ENCODE measurements around the gene GNAI1.
A peak's percentile ranks its signal among the peaks of the same experiment; 100 is the strongest.
"Not testable (repeated sequence)": the region's sequence is repeated elsewhere in the genome, so short reads cannot be mapped to it uniquely, and the experiment has no call there.

Gene GNAI1

DNA sequence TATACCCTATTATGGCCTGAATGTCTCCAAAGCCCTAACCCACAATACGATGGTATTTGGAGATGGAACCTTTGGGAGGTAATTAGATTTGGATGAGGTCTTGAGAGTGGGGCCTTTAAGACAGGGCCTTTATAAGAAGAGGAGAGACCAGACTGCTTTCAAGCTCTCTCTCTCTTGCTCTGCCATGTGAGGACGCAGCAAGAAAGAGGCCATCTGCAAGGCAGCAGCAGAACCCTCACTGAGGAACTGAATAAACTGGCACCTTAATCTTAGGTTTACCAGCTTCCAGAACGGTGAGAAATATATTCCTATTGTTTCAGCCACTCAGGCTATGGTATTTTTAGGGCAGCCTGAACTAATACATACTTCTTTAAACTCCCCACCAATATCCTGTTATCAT lies 2.0 kb upstream of the GNAI1 start:
- DNase-seq (ENCODE audit: low read depth) = no peak

DNA sequence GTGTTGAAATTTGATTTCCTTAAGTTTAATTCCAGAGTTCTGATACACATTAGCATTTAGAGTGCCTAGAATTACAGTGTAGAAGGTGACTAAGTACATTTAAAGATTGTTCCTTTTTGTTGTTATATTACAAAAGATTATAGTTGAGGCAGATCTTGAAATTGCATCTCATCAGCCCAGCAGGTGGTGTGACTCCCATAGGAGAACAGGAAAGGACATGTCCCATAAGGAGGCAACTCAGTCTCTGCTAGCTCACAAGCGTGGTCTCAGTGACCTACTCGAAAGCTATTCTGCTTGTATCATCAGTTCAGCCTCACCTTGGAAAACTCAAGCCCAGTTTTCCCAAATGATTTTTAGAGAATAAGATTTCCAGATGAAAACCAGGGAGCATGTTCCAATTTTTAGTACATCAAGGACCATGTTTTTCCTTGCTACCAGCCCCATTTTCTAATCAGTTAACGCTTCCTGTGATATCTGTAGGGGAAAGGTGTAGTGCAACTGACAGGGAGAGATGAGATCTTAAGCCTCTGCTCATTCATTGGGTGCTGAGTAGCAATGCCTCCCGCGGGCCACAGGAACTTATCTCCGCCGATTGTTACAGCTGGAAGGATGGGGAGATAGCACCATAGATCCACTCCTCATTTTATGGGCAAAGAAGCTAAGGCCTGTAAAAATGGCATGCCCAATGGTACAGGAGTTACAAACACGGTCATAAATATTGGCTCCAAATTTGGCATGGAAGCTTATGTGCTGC lies 1.1 kb upstream of the GNAI1 start:
- no peak for DNase-seq (ENCODE audit: low read depth)

DNA sequence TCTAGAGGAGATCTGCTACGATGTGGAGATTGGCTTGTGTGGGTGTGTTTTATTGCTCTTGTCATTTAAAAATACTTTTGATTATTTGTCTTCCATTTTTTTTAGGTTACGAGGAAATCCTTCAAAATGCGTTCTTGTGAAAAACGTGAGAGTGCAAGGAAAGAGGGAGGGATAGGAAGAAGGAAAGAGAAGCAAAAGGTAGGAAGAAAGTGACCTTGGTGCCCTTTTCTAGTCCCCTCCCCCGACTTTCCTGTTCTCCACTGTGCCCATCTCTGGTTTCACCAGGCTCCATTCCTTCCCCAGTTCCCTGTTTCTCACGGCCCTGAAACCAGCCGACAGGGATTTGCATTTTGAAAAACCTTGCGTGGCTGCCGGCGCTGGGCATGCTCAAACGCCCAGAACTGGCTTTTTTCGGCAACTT lies 506 bp upstream of the GNAI1 start:
- no peak for DNase-seq (ENCODE audit: low read depth)

GRCh38 chr7:80135309-80136104 lies 876 bp downstream of the GNAI1 start:
- DNase-seq (ENCODE audit: low read depth) = no peak

- DNase-seq (ENCODE audit: low read depth) = no peak
These were observed 1.8 kb downstream of the GNAI1 start for GRCh38 chr7:80136261-80137055.

GRCh38 chr7:80137410-80137809 lies 2.8 kb downstream of the GNAI1 start:
- no peak for DNase-seq (ENCODE audit: low read depth)

- DNase-seq (ENCODE audit: low read depth) = no peak
These were observed 4.6 kb downstream of the GNAI1 start for GRCh38 chr7:80139236-80139635.

- DNase-seq (ENCODE audit: low read depth) = no peak
These were observed 5.8 kb downstream of the GNAI1 start for GRCh38 chr7:80140388-80140787.

GRCh38 chr7:80141376-80141775 lies 6.7 kb downstream of the GNAI1 start:
- no peak for DNase-seq (ENCODE audit: low read depth)

DNA sequence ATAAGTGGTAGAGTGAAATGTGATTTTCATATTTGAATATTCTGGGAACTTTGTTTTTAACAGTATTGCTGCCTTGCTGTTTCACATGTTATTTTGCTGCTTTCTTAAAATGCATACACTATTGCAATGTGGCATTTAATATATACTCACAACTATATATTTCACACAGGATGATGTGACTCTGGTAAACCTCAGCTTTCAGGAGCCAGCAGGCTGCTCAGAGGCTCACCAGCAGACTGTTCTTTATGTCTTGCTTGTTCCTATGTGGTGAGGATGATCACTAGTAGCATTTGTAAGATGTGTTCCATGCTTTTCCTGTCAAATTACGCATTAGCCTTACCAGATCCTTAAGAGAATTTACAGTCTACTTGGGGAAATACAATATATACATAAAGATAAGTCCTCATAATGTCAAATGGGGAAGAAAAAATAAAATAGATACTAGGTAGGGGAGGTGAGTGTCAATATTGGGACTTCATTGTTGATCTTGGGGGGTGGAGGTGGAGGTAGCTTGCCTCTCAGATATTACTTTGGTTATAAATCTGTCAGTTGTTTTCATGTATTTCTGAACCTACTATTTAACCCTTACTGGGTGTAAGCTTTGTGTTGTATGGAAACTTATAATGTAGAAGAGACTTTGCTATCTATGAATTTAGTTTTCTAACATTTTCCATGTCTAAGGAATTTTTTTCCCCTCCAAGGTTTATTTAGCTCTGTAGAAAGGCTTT lies 8.4 kb downstream of the GNAI1 start:
- no peak for DNase-seq (ENCODE audit: low read depth)

GRCh38 chr7:80145780-80146422 lies 11.3 kb downstream of the GNAI1 start:
- DNase-seq (ENCODE audit: low read depth) = peak; percentile 71

GRCh38 chr7:80146545-80147182 lies 12.0 kb downstream of the GNAI1 start:
- DNase-seq (ENCODE audit: low read depth) = no peak

- peak; percentile 77 for DNase-seq (ENCODE audit: low read depth)
These were observed 13.1 kb downstream of the GNAI1 start for GRCh38 chr7:80147543-80148391.

GRCh38 chr7:80150611-80151273 lies 16.1 kb downstream of the GNAI1 start:
- no peak for DNase-seq (ENCODE audit: low read depth)

DNA sequence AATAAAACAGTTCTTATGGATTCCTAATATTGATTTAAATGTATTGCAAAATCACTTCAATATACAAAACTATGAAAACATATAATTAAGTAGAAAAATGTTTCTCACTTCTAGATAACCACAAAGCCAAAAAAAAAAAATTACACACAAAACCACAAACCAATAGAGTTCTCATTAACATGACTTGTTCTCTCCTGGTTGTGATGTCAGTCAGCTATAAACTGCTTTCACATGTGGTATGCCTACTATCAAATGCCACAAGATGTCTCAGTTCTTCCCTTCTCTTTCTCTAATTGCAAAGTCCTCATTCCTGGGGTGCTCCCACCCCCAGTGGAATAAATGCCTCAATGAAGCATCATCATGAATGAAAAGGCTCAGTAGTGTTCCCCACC lies 16.6 kb downstream of the GNAI1 start:
- no peak for DNase-seq (ENCODE audit: low read depth)

GRCh38 chr7:80153446-80153845 lies 18.8 kb downstream of the GNAI1 start:
- DNase-seq (ENCODE audit: low read depth) = no peak

DNA sequence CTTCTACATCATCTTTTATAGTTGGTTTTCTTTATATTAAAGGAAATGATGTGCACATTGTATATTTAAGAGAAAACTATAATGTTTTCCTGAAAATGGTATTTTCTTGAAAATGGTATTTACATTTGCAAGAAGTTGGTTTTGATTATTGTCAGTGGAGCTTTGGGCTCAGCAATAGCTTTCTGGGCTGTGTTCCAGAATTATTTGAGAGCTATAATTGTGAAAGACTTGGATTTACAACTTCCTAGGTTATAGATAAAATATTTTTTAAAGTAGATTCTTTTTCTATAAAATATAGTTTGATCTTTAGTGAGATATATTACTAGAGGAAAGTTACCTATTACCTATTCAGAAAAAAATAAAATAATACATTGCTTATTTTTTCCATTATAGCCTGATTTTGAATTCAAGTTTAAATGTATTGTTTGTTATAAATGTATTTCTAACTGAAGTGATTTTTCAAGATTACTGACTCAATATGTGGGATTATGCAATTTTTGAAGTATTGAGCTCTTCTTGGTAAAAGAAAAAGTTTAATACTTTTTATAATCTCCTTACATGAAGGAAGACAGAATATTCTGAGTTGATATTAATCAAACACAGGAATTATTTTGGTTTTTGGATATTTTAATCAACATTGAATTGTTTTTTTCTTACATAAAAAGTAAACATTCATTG lies 20.2 kb downstream of the GNAI1 start:
- DNase-seq (ENCODE audit: low read depth) = no peak

- no peak for DNase-seq (ENCODE audit: low read depth)
These were observed 20.7 kb downstream of the GNAI1 start for GRCh38 chr7:80155374-80155773.

- DNase-seq (ENCODE audit: low read depth) = not testable (repeated sequence)
These were observed 23.1 kb downstream of the GNAI1 start for GRCh38 chr7:80157770-80158169.
